ENCODE results near the gene IRX6. TPM values are rescaled to one million over a fixed set of nuclear protein-coding genes. Genes with fewer than 3 reads are reported as not detected.

The IRX6 gene
- total and polyA plus RNA-seq, 2 donors (not counting 3 experiments of a cell fraction or from before 2014, with no cell fraction given) = not detected

DNA sequence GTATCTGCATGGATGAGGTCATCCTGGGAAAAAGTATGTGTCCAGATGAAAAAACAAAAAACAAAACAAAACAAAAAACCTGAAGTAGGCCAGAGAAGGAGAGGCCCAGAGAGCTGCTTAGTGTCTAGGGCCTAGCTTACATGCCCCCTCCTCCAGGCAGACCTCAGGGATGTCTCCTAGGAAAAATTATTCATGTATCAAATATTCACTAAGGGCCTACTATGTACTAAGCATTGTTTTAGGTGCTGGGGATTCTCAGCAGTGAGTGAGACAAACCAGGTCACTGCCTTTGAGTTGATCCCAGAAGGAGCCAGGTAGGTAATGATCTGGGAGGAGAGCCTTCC lies 49.5 kb downstream of the IRX6 start:
- no peaks in the 10 kb centered on the region for H3K36me3 ChIP-seq (ENCODE audit: control insufficient read depth in 2 of 2, extremely low read depth in 1 of 2, insufficient read depth in 2 of 2, low read length in 2 of 2)
- no peak overlapping the region for H3K4me3 ChIP-seq (replicated peaks in 1 of 3; ENCODE audit: insufficient read depth in 1 of 3, low read depth in 1 of 3, low read length in 3 of 3)
- POLR2A ChIA-PET = no interaction called here
- no peak overlapping the region for H3K27ac ChIP-seq (ENCODE audit: insufficient read depth, low read depth, low read length)
- no TSS peak for BruUV-seq (replicated peaks)
- H3K9ac ChIP-seq (replicated peaks; ENCODE audit: extremely low read depth, insufficient read depth, low read length) = no peak overlapping the region
- FAIRE-seq (no peak), DNase-seq (ENCODE audit: low read depth, low spot score) (no peak)
- H3K27me3 ChIP-seq (ENCODE audit: control insufficient read depth in 2 of 2, insufficient read depth in 2 of 2, low read length in 2 of 2) = peaks cover 15 to 19% of the 10 kb centered on the region in 2 experiments
- dilution Hi-C loops (cut with MboI; ENCODE audit: extremely low pct_ligation_motif_present, low sequenced_read_pairs) (no loop called here), intact Hi-C loops (cut with micrococcal nuclease) (no loop called here)
- no peak overlapping the region for H3K4me2 ChIP-seq (ENCODE audit: insufficient read depth, low read length)
- H3K9me1 ChIP-seq (replicated peaks; ENCODE audit: control insufficient read depth, extremely low read depth, insufficient read depth, low read length) = no peaks in the 10 kb centered on the region
- H2AFZ ChIP-seq (ENCODE audit: low read depth, low read length) = no peak overlapping the region
- CTCF ChIA-PET = no interaction called here
- no peaks in the 10 kb centered on the region for H3K4me1 ChIP-seq (ENCODE audit: control insufficient read depth, extremely low read depth, insufficient read depth, low read length)
- no peaks in the 10 kb centered on the region for H3K9me3 ChIP-seq (replicated peaks; ENCODE audit: control insufficient read depth, insufficient read depth, low read length)
- H4K20me1 ChIP-seq (replicated peaks; ENCODE audit: control insufficient read depth, extremely low read depth, insufficient read depth, low read length) = no peaks in the 10 kb centered on the region
- TF ChIP-seq POLR2A (IDR thresholded peaks at IDR 0.05; ENCODE audit: low read depth, low read length) (no peak), POLR2AphosphoS5 (IDR thresholded peaks at IDR 0.05; ENCODE audit: insufficient read depth, low read depth, low read length) (no peak), FOS (IDR thresholded peaks at IDR 0.05; ENCODE audit: borderline replicate concordance, insufficient read depth, low read length) (no peak), GATA2 (IDR thresholded peaks at IDR 0.05; ENCODE audit: insufficient read depth, insufficient read length, low read depth, low read length) (no peak), JUN (IDR thresholded peaks at IDR 0.05; ENCODE audit: borderline replicate concordance, insufficient read depth, insufficient read length, low read depth) (no peak), MYC (IDR thresholded peaks at IDR 0.05; ENCODE audit: low read depth, low read length) (no peak), EZH2 (IDR thresholded peaks at IDR 0.05; ENCODE audit: borderline replicate concordance, low read depth, low read length, severe bottlenecking) (no peak)
- TF ChIP-seq, protein P1, sequence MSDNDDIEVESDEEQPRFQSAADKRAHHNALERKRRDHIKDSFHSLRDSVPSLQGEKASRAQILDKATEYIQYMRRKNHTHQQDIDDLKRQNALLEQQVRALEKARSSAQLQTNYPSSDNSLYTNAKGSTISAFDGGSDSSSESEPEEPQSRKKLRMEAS (IDR thresholded peaks at IDR 0.05; ENCODE audit: insufficient read depth, insufficient read length) = no peak
- TF ChIP-seq, protein P2, sequence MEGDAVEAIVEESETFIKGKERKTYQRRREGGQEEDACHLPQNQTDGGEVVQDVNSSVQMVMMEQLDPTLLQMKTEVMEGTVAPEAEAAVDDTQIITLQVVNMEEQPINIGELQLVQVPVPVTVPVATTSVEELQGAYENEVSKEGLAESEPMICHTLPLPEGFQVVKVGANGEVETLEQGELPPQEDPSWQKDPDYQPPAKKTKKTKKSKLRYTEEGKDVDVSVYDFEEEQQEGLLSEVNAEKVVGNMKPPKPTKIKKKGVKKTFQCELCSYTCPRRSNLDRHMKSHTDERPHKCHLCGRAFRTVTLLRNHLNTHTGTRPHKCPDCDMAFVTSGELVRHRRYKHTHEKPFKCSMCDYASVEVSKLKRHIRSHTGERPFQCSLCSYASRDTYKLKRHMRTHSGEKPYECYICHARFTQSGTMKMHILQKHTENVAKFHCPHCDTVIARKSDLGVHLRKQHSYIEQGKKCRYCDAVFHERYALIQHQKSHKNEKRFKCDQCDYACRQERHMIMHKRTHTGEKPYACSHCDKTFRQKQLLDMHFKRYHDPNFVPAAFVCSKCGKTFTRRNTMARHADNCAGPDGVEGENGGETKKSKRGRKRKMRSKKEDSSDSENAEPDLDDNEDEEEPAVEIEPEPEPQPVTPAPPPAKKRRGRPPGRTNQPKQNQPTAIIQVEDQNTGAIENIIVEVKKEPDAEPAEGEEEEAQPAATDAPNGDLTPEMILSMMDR (IDR thresholded peaks at IDR 0.05; ENCODE audit: extremely low read depth in 1 of 2, insufficient read depth in 1 of 2, low read depth in 1 of 2, low read length in 2 of 2) = no peak
- no peaks in the 10 kb centered on the region for H3K79me2 ChIP-seq (ENCODE audit: control insufficient read depth, insufficient read depth, low read length)

Measured in endothelial cell of umbilical vein (primary cell).